Lung (tissue), 12 donors: ENCODE data around the gene DFFA. TPM values are rescaled to one million over a fixed set of nuclear protein-coding genes. Genes with fewer than 3 reads are reported as not detected.

Experiments used
- ATAC-seq: fragments of 200-7000 bp; cut with Tn5 transposase; one replicate; pipeline ENCODE4 v1.9.1; 2020; ENCODE audit warnings: moderate number of reproducible peaks; ENCODE audit not compliant: insufficient read depth, low FRiP score
- DNase-seq, 3 donors: peaks; one replicate each; pipeline ENCODE4 v3.0.0-alpha.2; 2013 to 2017
- H3K27ac ChIP-seq, 2 donors: one replicate each; pipeline ENCODE4 v1.5.1; 2013; ENCODE audit warnings: mild to moderate bottlenecking in 2 of 2, moderate library complexity in 2 of 2, control low read depth in 1 of 2, inconsistent platforms in 1 of 2, low read depth in 1 of 2, low read length in 1 of 2
- H3K27me3 ChIP-seq, 3 donors: one replicate each; pipeline ENCODE4 v1.5.1; 2013; ENCODE audit warnings: low read length in 2 of 3; ENCODE audit not compliant: control insufficient read depth in 3 of 3, insufficient read depth in 3 of 3
- H3K36me3 ChIP-seq, 4 donors: one replicate each; pipeline ENCODE4 v1.5.1; 2013; ENCODE audit warnings: low read length in 4 of 4, mild to moderate bottlenecking in 1 of 4, moderate library complexity in 1 of 4; ENCODE audit not compliant: control insufficient read depth in 4 of 4, insufficient read depth in 4 of 4
- H3K4me1 ChIP-seq, 5 donors: one replicate each; pipeline ENCODE4 v1.5.1; 2013; ENCODE audit warnings: low read length in 5 of 5, mild to moderate bottlenecking in 2 of 5, moderate library complexity in 1 of 5; ENCODE audit not compliant: control insufficient read depth in 5 of 5, insufficient read depth in 5 of 5
- H3K4me3 ChIP-seq: one replicate; pipeline ENCODE4 v1.5.1; 2013; ENCODE audit warnings: mild to moderate bottlenecking, control low read depth, moderate library complexity
- H3K9ac ChIP-seq, 2 donors: one replicate each; pipeline ENCODE4 v1.5.1; 2013; ENCODE audit warnings: low read length in 2 of 2, control low read depth in 1 of 2; ENCODE audit not compliant: insufficient read depth in 1 of 2
- H3K9me3 ChIP-seq, 4 donors: one replicate each; pipeline ENCODE4 v1.5.1; 2013; ENCODE audit warnings: low read length in 3 of 4, mild to moderate bottlenecking in 1 of 4, moderate library complexity in 1 of 4; ENCODE audit not compliant: control insufficient read depth in 4 of 4, insufficient read depth in 3 of 4
- WGBS, 2 donors: extraction: QIAGEN DNeasy Blood & Tissue Kit; methylation state at CpG; one replicate each; pipeline ENCODE4 v1.1.7; 2013; 5-methylcytosine and 5-hydroxymethylcytosine counted together
- polyA plus RNA-seq, 2 donors: library from polyadenylated mRNA; stranded (reverse); fragments of 200-250 nt; gene quantifications; one replicate each; pipeline ENCODE4 v1.2.1, GENCODE V29; 2013
- total RNA-seq, 2 donors: library from RNA; depleted of rRNA in 1 of 2; stranded (reverse); fragments of >200 nt in 1 of 2; gene quantifications; one replicate each; pipeline ENCODE4 v1.2.1, GENCODE V29; 2014 to 2021
- TF ChIP-seq, protein P1 (sequence below): IDR thresholded peaks from 2 replicates; pipeline ENCODE4 v1.5.1; 2012; ENCODE audit warnings: mild to moderate bottlenecking; ENCODE audit errors: control extremely low read depth, extremely low read depth
- donor health status: control.
- donor health status: control.
- donor health status: Bipolar disorder and iron deficiency.
- donor health status: healthy.
- donor health status: DM: yes; HTN: yes; CAD: no.

Gene DFFA
- total and polyA plus RNA-seq, 4 donors: 13.8 to 37.4 (median 27.1) TPM

GRCh38 chr1:10444795-10445397, 27.4 kb downstream of the DFFA start:
- H3K36me3 ChIP-seq: no peaks in the 10 kb centered on the region
- no peak for ATAC-seq
- WGBS, 2 donors: 94 to 97% methylated on average over 7 of the region's 7 CpGs
- no peak for DNase-seq
- H3K27ac ChIP-seq: no peak overlapping the region
- H3K4me1 ChIP-seq: no peaks in the 10 kb centered on the region
- no peak overlapping the region for H3K4me3 ChIP-seq
- no peaks in the 10 kb centered on the region for H3K9me3 ChIP-seq
- TF ChIP-seq, protein P1, sequence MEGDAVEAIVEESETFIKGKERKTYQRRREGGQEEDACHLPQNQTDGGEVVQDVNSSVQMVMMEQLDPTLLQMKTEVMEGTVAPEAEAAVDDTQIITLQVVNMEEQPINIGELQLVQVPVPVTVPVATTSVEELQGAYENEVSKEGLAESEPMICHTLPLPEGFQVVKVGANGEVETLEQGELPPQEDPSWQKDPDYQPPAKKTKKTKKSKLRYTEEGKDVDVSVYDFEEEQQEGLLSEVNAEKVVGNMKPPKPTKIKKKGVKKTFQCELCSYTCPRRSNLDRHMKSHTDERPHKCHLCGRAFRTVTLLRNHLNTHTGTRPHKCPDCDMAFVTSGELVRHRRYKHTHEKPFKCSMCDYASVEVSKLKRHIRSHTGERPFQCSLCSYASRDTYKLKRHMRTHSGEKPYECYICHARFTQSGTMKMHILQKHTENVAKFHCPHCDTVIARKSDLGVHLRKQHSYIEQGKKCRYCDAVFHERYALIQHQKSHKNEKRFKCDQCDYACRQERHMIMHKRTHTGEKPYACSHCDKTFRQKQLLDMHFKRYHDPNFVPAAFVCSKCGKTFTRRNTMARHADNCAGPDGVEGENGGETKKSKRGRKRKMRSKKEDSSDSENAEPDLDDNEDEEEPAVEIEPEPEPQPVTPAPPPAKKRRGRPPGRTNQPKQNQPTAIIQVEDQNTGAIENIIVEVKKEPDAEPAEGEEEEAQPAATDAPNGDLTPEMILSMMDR: no peak
- no peak overlapping the region for H3K9ac ChIP-seq
- H3K27me3 ChIP-seq: no peaks in the 10 kb centered on the region

- no peak for DNase-seq
- Histone ChIP-seq H3K27me3 (no peaks in the 10 kb centered on the region), H3K36me3 (no peaks in the 10 kb centered on the region), H3K27ac (no peak overlapping the region), H3K4me1 (no peaks in the 10 kb centered on the region), H3K4me3 (no peak overlapping the region), H3K9me3 (no peaks in the 10 kb centered on the region), H3K9ac (no peak overlapping the region)
- ATAC-seq: no peak
- 96 to 97% methylated on average over 6 of the region's 6 CpGs for WGBS, 2 donors
- TF ChIP-seq, protein P1: no peak
These were observed 28.1 kb downstream of the DFFA start for GRCh38 chr1:10444248-10444647.

DNA sequence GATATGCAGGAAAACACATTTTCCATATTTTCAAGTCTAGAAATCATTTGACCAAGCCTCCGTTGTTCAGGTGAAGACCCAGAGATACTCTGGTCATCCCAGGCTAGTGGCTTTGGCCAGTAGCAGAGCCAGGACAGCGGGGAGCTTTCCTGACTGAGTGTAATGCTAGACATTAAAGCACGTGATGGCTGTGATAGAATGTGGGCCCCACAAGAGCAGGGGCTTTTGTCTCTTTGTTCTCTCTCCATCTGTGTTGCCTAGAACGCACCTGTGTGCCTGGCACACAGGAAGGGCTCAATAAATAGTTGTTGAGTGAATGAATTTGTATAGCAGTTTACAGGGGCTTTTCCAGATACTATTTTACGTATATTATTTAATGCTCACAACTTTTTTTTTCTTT, 31.5 kb downstream of the DFFA start:
- no peak overlapping the region for H3K27ac ChIP-seq
- no peaks in the 10 kb centered on the region for H3K9me3 ChIP-seq
- TF ChIP-seq, protein P1: no peak
- DNase-seq (no peak), ATAC-seq (no peak)
- no peaks in the 10 kb centered on the region for H3K36me3 ChIP-seq
- H3K9ac ChIP-seq: no peak overlapping the region
- peaks cover 0 to 5% (median 0%) of the 10 kb centered on the region in 5 donors for H3K4me1 ChIP-seq
- H3K27me3 ChIP-seq: no peaks in the 10 kb centered on the region
- no peak overlapping the region for H3K4me3 ChIP-seq
- WGBS, 2 donors: 96 to 98% methylated on average over 5 of the region's 5 CpGs

GRCh38 chr1:10440305-10440704, 32.0 kb downstream of the DFFA start:
- Histone ChIP-seq H3K9me3 (no peaks in the 10 kb centered on the region), H3K36me3 (no peaks in the 10 kb centered on the region), H3K4me3 (no peak overlapping the region), H3K4me1 (peaks cover 0 to 5% (median 0%) of the 10 kb centered on the region in 5 donors), H3K9ac (no peak overlapping the region), H3K27ac (no peak overlapping the region), H3K27me3 (no peaks in the 10 kb centered on the region)
- DNase-seq (no peak), ATAC-seq (no peak)
- WGBS, 2 donors: 94 to 95% methylated on average over 2 of the region's 2 CpGs
- TF ChIP-seq, protein P1: no peak
